OCI-LY1 (cell line): Measurements from ENCODE around the gene UACA.

Source experiments
- H2AFZ ChIP-seq: fragments of 200-600 bp; sonication (generic), shearing (Covaris generic); 2 replicates; pipeline ENCODE4 v1.6.0; 2014; ENCODE audit warnings: antibody characterized with exemption, mild to moderate bottlenecking, low read length
- H3F3A ChIP-seq: fragments of 200-600 bp; sonication (generic), shearing (Covaris generic); 2 replicates; pipeline ENCODE4 v1.6.0; 2014; ENCODE audit warnings: mild to moderate bottlenecking, antibody characterized with exemption, low read length, moderate library complexity; ENCODE audit not compliant: insufficient read depth
- H3K27ac ChIP-seq: fragments of 200-600 bp; sonication (generic); 2 replicates; pipeline ENCODE4 v1.5.1; 2014; ENCODE audit warnings: low read length, mixed run types, mild to moderate bottlenecking, low read depth; ENCODE audit not compliant: poor library complexity, severe bottlenecking
- H3K27me3 ChIP-seq: fragments of 200-600 bp; sonication (generic); 2 replicates; pipeline ENCODE4 v1.6.0; 2014; ENCODE audit warnings: antibody characterized with exemption, mild to moderate bottlenecking, low read length, moderate library complexity; ENCODE audit not compliant: insufficient read depth
- H3K36me3 ChIP-seq: fragments of 200-600 bp; sonication (generic); 2 replicates; pipeline ENCODE4 v1.6.1; 2014; ENCODE audit warnings: mild to moderate bottlenecking, antibody characterized with exemption, low read length, moderate library complexity, mixed read lengths; ENCODE audit not compliant: insufficient read depth
- H3K4me1 ChIP-seq: fragments of 200-600 bp; sonication (generic); 2 replicates; pipeline ENCODE4 v1.5.1; 2014; ENCODE audit warnings: mild to moderate bottlenecking, low read length, moderate library complexity; ENCODE audit not compliant: insufficient read depth, severe bottlenecking
- H3K4me2 ChIP-seq: fragments of 200-600 bp; sonication (generic), shearing (Covaris generic); 2 replicates; pipeline ENCODE4 v1.6.1; 2014; ENCODE audit warnings: low read length
- H3K4me3 ChIP-seq: fragments of 200-600 bp; sonication (generic); 2 replicates; pipeline ENCODE4 v1.5.1; 2014; ENCODE audit warnings: low read length, low read depth, mild to moderate bottlenecking, mixed read lengths; ENCODE audit not compliant: poor library complexity, severe bottlenecking
- H3K79me2 ChIP-seq: fragments of 200-600 bp; shearing (Covaris generic); 2 replicates; pipeline ENCODE4 v1.6.1; 2016; ENCODE audit warnings: mixed run types, low read length, mixed read lengths; ENCODE audit not compliant: insufficient read depth
- H3K9ac ChIP-seq: fragments of 200-600 bp; sonication (generic), shearing (Covaris generic); 2 replicates; pipeline ENCODE4 v1.6.1; 2014; ENCODE audit warnings: mild to moderate bottlenecking, low read length, mixed read lengths
- H3K9me2 ChIP-seq: fragments of 200-600 bp; sonication (generic), shearing (Covaris generic); 2 replicates; pipeline ENCODE4 v1.6.1; 2014; ENCODE audit warnings: low read depth, mild to moderate bottlenecking, low read length, mixed read lengths
- H3K9me3 ChIP-seq: fragments of 200-600 bp; shearing (Covaris generic); 2 replicates; pipeline ENCODE4 v1.6.1; 2014; ENCODE audit warnings: low read length, mixed read lengths
- H4K20me1 ChIP-seq: fragments of 200-600 bp; sonication (generic), shearing (Covaris generic); 2 replicates; pipeline ENCODE4 v1.6.0; 2016; ENCODE audit warnings: mild to moderate bottlenecking, low read length; ENCODE audit not compliant: insufficient read depth
- CTCF ChIP-seq: fragments of 200-600 bp; sonication (generic), shearing (Covaris generic); IDR thresholded peaks from 2 replicates; pipeline ENCODE4 v1.5.1; 2017; ENCODE audit warnings: mild to moderate bottlenecking, antibody characterized with exemption, low read length, moderate library complexity, mixed read lengths
- EZH2 ChIP-seq: fragments of 200-600 bp; sonication (generic), shearing (Covaris generic); IDR thresholded peaks from 2 replicates; pipeline ENCODE4 v1.8.0; 2017; ENCODE audit warnings: borderline replicate concordance, mixed run types, mild to moderate bottlenecking, antibody characterized with exemption, low read length, moderate library complexity, mixed read lengths

The UACA gene

GRCh38 chr15:70763120-70763949 is at the start of gene UACA:
Gene UACA, minus strand, starts transcription at chr15:70763558. Its CDS starts 151 bp downstream, at chr15:70763407.
- TF ChIP-seq CTCF, result no peak
- TF ChIP-seq EZH2, result no peak
- H3K27me3 ChIP-seq, result no peaks in the 10 kb centered on the region
- H3K36me3 ChIP-seq, result no peaks in the 10 kb centered on the region
- no peaks in the 10 kb centered on the region for H3K4me1 ChIP-seq
- no peaks in the 10 kb centered on the region for H3K79me2 ChIP-seq
- no peak within 1 kb of the TSS for H3K4me3 ChIP-seq
- no peak within 1 kb of the TSS for H3K9ac ChIP-seq
- H3K27ac ChIP-seq, result no peak within 1 kb of the TSS
- no peaks in the 10 kb centered on the region for H4K20me1 ChIP-seq
- H2AFZ ChIP-seq, result no peak within 1 kb of the TSS
- no peak within 1 kb of the TSS for H3K4me2 ChIP-seq
- H3K9me3 ChIP-seq, result no peaks in the 10 kb centered on the region
- H3F3A ChIP-seq, result no peaks in the 10 kb centered on the region
- H3K9me2 ChIP-seq, result no peaks in the 10 kb centered on the region

- H3K4me2 ChIP-seq, result no peak overlapping the region
- H3K9ac ChIP-seq, result no peak overlapping the region
- H3K4me3 ChIP-seq, result no peak overlapping the region
- H4K20me1 ChIP-seq, result no peaks in the 10 kb centered on the region
- no peaks in the 10 kb centered on the region for H3K79me2 ChIP-seq
- H3K27me3 ChIP-seq, result no peaks in the 10 kb centered on the region
- no peaks in the 10 kb centered on the region for H3F3A ChIP-seq
- no peaks in the 10 kb centered on the region for H3K9me3 ChIP-seq
- H3K4me1 ChIP-seq, result no peaks in the 10 kb centered on the region
- H2AFZ ChIP-seq, result no peak overlapping the region
- TF ChIP-seq CTCF, result no peak
- TF ChIP-seq EZH2, result no peak
- H3K36me3 ChIP-seq, result no peaks in the 10 kb centered on the region
- H3K9me2 ChIP-seq, result no peaks in the 10 kb centered on the region
- no peak overlapping the region for H3K27ac ChIP-seq
Observed at GRCh38 chr15:70812827-70813364, 49.5 kb upstream of the UACA start.

- Histone ChIP-seq H3K4me3 (no peak overlapping the region), H3K79me2 (no peaks in the 10 kb centered on the region), H3K9me3 (no peaks in the 10 kb centered on the region), H3F3A (no peaks in the 10 kb centered on the region), H2AFZ (no peak overlapping the region), H3K27ac (no peak overlapping the region), H3K27me3 (no peaks in the 10 kb centered on the region), H3K4me2 (no peak overlapping the region), H3K4me1 (no peaks in the 10 kb centered on the region), H3K9me2 (no peaks in the 10 kb centered on the region), H3K36me3 (no peaks in the 10 kb centered on the region), H4K20me1 (no peaks in the 10 kb centered on the region), H3K9ac (no peak overlapping the region)
- TF ChIP-seq EZH2, result no peak
- no peak for TF ChIP-seq CTCF
Observed at GRCh38 chr15:70810916-70811578, 47.7 kb upstream of the UACA start.
